ENCODE measurements around the gene BTG3.

BTG3 gene

DNA sequence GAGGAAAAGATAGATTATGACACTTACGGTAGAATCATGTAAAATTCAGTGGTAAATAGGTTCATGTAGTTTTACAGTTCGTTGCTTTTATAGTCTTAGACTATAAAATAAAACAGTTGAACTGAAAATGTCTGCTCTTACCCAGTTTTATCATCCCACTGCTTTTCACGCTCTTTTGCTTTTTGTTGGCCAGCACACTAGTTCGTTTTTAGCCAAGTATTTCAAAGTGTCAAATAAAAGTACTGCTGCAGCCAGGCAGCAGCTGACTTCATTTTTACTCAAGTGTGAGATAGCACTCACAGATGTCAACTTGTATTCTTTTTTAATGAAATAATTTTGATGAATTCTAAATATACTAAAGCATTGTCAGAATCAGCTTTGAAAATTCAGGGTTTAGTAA is 18.5 kb upstream of the BTG3 start:
- TF ChIP-seq POLR2AphosphoS5 (IDR thresholded peaks at IDR 0.05; ENCODE audit: low read depth, low read length) (no peak), TAF1 (IDR thresholded peaks at IDR 0.05; ENCODE audit: borderline replicate concordance, insufficient read depth, low read length) (no peak), SIN3A (IDR thresholded peaks at IDR 0.05; ENCODE audit: borderline replicate concordance, insufficient read depth, low read length) (no peak), FOXP2 (optimal IDR thresholded peaks at IDR 0.05; ENCODE audit: borderline replicate concordance, extremely low read depth, extremely low read length, insufficient read depth) (no peak)
- TF ChIP-seq, protein P1, sequence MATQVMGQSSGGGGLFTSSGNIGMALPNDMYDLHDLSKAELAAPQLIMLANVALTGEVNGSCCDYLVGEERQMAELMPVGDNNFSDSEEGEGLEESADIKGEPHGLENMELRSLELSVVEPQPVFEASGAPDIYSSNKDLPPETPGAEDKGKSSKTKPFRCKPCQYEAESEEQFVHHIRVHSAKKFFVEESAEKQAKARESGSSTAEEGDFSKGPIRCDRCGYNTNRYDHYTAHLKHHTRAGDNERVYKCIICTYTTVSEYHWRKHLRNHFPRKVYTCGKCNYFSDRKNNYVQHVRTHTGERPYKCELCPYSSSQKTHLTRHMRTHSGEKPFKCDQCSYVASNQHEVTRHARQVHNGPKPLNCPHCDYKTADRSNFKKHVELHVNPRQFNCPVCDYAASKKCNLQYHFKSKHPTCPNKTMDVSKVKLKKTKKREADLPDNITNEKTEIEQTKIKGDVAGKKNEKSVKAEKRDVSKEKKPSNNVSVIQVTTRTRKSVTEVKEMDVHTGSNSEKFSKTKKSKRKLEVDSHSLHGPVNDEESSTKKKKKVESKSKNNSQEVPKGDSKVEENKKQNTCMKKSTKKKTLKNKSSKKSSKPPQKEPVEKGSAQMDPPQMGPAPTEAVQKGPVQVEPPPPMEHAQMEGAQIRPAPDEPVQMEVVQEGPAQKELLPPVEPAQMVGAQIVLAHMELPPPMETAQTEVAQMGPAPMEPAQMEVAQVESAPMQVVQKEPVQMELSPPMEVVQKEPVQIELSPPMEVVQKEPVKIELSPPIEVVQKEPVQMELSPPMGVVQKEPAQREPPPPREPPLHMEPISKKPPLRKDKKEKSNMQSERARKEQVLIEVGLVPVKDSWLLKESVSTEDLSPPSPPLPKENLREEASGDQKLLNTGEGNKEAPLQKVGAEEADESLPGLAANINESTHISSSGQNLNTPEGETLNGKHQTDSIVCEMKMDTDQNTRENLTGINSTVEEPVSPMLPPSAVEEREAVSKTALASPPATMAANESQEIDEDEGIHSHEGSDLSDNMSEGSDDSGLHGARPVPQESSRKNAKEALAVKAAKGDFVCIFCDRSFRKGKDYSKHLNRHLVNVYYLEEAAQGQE (IDR thresholded peaks at IDR 0.05; ENCODE audit: insufficient read depth in 1 of 2, low read depth in 2 of 2, low read length in 2 of 2), result no peak

DNA sequence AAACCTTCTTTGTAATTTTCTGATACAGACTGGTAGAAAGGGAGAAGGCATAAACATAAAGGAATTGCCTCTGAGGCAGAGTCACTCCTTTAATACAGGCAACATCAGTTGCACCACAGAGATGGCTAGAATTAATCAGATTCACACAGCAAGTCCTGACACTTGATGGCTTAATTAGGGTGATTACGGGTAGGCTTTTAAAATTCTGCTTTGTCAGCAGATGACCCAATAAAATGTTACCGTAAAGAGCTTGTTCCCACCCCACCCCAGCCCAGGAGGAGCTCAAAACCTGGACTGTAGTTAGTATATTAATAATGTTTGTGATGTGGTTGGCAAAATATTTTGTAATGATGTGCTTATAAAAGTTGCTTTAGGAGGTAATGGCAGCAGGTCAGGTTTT is 9.3 kb upstream of the BTG3 start:
- TF ChIP-seq SIN3A (IDR thresholded peaks at IDR 0.05; ENCODE audit: borderline replicate concordance, insufficient read depth, low read length) (no peak), TAF1 (IDR thresholded peaks at IDR 0.05; ENCODE audit: borderline replicate concordance, insufficient read depth, low read length) (no peak), POLR2AphosphoS5 (IDR thresholded peaks at IDR 0.05; ENCODE audit: low read depth, low read length) (no peak), FOXP2 (optimal IDR thresholded peaks at IDR 0.05; ENCODE audit: borderline replicate concordance, extremely low read depth, extremely low read length, insufficient read depth) (no peak)
- TF ChIP-seq, protein P1 (IDR thresholded peaks at IDR 0.05; ENCODE audit: insufficient read depth in 1 of 2, low read depth in 2 of 2, low read length in 2 of 2), result no peak

DNA sequence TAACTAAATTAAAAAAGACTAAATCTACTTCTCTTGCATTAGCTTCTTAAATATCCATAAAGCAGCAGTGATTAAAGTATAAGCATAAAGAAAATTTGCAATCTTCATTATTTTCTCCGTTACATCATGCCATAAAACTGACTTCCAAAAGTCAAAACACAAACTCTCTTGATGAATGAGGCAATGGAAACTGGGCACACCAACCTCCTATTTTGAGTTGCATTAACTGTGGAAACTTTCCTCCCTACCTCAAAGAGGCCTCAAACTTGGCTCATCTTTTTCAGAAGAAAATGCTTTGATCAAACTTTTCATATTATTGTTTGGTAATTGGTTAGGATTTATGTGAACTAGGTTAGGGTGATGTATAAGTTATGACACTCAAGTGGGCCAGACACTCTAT is 4.1 kb upstream of the BTG3 start:
- TF ChIP-seq FOXP2 (optimal IDR thresholded peaks at IDR 0.05; ENCODE audit: borderline replicate concordance, extremely low read depth, extremely low read length, insufficient read depth) (no peak), SIN3A (IDR thresholded peaks at IDR 0.05; ENCODE audit: borderline replicate concordance, insufficient read depth, low read length) (no peak), POLR2AphosphoS5 (IDR thresholded peaks at IDR 0.05; ENCODE audit: low read depth, low read length) (no peak), TAF1 (IDR thresholded peaks at IDR 0.05; ENCODE audit: borderline replicate concordance, insufficient read depth, low read length) (no peak)
- TF ChIP-seq, protein P1 (IDR thresholded peaks at IDR 0.05; ENCODE audit: insufficient read depth in 1 of 2, low read depth in 2 of 2, low read length in 2 of 2), result no peak

DNA sequence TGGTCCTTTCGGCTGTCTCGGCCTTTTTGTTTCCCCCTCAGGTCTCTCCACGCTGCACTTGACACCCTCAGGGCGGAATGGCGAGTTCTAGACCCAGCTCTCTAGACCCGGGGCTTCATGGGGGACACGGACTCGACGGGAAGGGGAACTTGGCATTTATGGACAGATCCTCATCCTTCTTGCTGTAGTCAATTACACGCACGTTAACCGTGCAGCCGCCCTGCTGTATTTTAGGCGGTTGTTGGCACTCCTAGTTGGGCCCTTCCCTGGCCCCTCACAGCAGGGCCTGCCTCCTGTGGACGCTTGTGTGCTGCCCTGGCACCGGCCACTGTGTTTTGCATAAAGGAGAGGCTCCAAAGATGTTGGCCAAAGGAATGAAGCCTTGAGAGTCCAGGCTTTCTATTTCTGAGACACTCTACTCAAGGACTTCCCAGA is 558 bp upstream of the BTG3 start:
- TF ChIP-seq POLR2AphosphoS5 (IDR thresholded peaks at IDR 0.05; ENCODE audit: low read depth, low read length) (no peak), SIN3A (IDR thresholded peaks at IDR 0.05; ENCODE audit: borderline replicate concordance, insufficient read depth, low read length) (no peak), TAF1 (IDR thresholded peaks at IDR 0.05; ENCODE audit: borderline replicate concordance, insufficient read depth, low read length) (no peak), FOXP2 (optimal IDR thresholded peaks at IDR 0.05; ENCODE audit: borderline replicate concordance, extremely low read depth, extremely low read length, insufficient read depth) (no peak)
- TF ChIP-seq, protein P1 (IDR thresholded peaks at IDR 0.05; ENCODE audit: insufficient read depth in 1 of 2, low read depth in 2 of 2, low read length in 2 of 2), result no peak
